Measurements from ENCODE around the gene UNKL.

DNA sequence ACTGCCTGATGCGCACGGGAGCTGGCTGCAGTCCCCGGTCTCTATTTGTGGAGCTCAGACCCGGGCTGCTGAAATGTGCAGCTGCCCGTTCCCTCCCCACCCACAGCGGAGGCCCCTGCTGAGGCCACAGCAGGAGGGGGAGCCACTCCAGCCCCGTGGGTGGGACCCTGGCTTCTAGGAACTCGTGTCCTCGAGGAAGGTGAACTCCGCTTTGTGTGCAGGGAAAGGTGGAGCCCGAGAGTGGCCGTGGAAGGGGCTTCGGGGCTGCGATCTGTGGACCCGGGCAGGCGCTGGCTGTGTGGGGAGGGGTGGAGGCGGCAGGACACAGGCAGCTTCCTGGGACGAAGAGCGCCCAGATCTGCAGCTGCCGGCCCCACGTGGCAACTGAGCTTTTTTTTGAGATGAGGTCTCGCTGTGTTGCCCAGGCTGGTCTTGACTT, 26.9 kb upstream of the UNKL start:
- no peak for TF ChIP-seq CTCF (IDR thresholded peaks at IDR 0.05)
- no peak for TF ChIP-seq POLR2A (IDR thresholded peaks at IDR 0.05)
